Osteoblast (primary cell): ENCODE results near the gene ZER1. TPM values are rescaled to one million over a fixed set of nuclear protein-coding genes. Genes with fewer than 3 reads are reported as not detected.

Source experiments
- DNase-seq: peaks from one replicate; pipeline ENCODE4 v3.0.0; 2011; ENCODE audit warnings: low spot score, mixed read lengths; ENCODE audit not compliant: insufficient read length; ENCODE audit errors: missing footprints
- H2AFZ ChIP-seq: 2 replicates; pipeline ENCODE4 v1.6.0; 2011; ENCODE audit warnings: mild to moderate bottlenecking, low read length
- H3K27ac ChIP-seq: 2 replicates; pipeline ENCODE4 v1.5.1; 2011; ENCODE audit warnings: mild to moderate bottlenecking, low read depth, low read length, moderate library complexity
- H3K27me3 ChIP-seq: 2 replicates; pipeline ENCODE4 v1.6.0; 2012; ENCODE audit warnings: mild to moderate bottlenecking, control low read depth, inconsistent platforms, low read length, moderate library complexity; ENCODE audit not compliant: insufficient read depth
- H3K36me3 ChIP-seq: 2 replicates; pipeline ENCODE4 v1.5.1; 2011; ENCODE audit warnings: mild to moderate bottlenecking, low read length, control low read depth, moderate library complexity; ENCODE audit not compliant: insufficient read depth
- H3K4me1 ChIP-seq: 2 replicates; pipeline ENCODE4 v1.5.1; 2011; ENCODE audit warnings: mild to moderate bottlenecking, low read length, control low read depth, moderate library complexity; ENCODE audit not compliant: insufficient read depth
- H3K4me2 ChIP-seq: 2 replicates; pipeline ENCODE4 v1.6.0; 2011; ENCODE audit warnings: mild to moderate bottlenecking, low read length; ENCODE audit not compliant: insufficient read depth
- H3K4me3 ChIP-seq: fragments of 200-600 bp; sonication (generic); 3 replicates; pipeline ENCODE4 v1.5.1; 2012; ENCODE audit warnings: mild to moderate bottlenecking, low read length, inconsistent platforms; ENCODE audit not compliant: insufficient read depth
- H3K79me2 ChIP-seq: 2 replicates; pipeline ENCODE4 v1.6.0; 2012; ENCODE audit warnings: mild to moderate bottlenecking, low read length, control low read depth, inconsistent platforms; ENCODE audit not compliant: insufficient read depth
- H3K9me3 ChIP-seq: 2 replicates; pipeline ENCODE4 v1.5.1; 2011; ENCODE audit warnings: low read depth, low read length, control low read depth
- H4K20me1 ChIP-seq: 2 replicates; pipeline ENCODE4 v1.6.0; 2012; ENCODE audit warnings: mild to moderate bottlenecking, low read length, control low read depth; ENCODE audit not compliant: insufficient read depth
- total RNA-seq: library from RNA; depleted of rRNA; stranded (reverse); fragments of >200 nt; gene quantifications from 2 replicates; pipeline ENCODE4 v1.2.3, GENCODE V29; 2012
- TF ChIP-seq, protein P1 (sequence below): IDR thresholded peaks from 2 replicates; pipeline ENCODE4 v1.5.1; 2011; ENCODE audit warnings: mild to moderate bottlenecking, low read depth, low read length, moderate library complexity; ENCODE audit errors: extremely low read depth

Gene ZER1
- total RNA-seq, 1 donor, result 26.4 TPM

DNA sequence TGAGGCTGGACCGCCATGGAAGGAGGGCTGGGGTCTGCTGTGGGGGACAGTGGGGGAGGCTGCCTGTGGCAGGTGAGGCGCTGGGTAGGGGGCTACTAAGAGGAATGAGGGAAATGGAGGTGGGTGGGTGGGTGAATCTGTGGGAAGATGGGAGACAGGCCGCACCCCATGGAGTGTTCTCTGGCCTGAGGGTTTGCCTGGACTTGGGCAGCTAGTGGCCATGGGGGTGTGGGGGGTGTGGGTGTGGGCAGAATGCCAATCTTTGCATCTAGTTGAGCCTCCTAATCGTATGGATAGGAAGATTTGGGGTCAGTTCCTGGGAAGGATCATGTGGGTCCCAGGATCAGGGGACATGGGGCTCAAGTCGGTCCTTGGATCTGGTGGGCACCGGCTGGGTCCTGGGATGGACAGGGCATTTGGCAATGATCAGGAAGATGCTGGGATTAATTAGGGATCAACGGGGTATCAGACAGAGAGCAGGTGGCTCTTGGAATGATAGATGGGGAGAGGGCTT lies 48.3 kb downstream of the ZER1 start:
- peak; percentile 91 for DNase-seq
- Histone ChIP-seq H3K9me3 (no peaks in the 10 kb centered on the region), H3K27ac (no peak overlapping the region), H3K36me3 (no peaks in the 10 kb centered on the region), H3K79me2 (no peaks in the 10 kb centered on the region), H2AFZ (peak overlapping the region; percentile 53), H3K4me2 (peak overlapping the region; percentile 94), H3K4me3 (peak overlapping the region; percentile 78), H3K4me1 (peaks cover 8% of the 10 kb centered on the region), H4K20me1 (no peaks in the 10 kb centered on the region), H3K27me3 (no peaks in the 10 kb centered on the region)
- TF ChIP-seq, protein P1, sequence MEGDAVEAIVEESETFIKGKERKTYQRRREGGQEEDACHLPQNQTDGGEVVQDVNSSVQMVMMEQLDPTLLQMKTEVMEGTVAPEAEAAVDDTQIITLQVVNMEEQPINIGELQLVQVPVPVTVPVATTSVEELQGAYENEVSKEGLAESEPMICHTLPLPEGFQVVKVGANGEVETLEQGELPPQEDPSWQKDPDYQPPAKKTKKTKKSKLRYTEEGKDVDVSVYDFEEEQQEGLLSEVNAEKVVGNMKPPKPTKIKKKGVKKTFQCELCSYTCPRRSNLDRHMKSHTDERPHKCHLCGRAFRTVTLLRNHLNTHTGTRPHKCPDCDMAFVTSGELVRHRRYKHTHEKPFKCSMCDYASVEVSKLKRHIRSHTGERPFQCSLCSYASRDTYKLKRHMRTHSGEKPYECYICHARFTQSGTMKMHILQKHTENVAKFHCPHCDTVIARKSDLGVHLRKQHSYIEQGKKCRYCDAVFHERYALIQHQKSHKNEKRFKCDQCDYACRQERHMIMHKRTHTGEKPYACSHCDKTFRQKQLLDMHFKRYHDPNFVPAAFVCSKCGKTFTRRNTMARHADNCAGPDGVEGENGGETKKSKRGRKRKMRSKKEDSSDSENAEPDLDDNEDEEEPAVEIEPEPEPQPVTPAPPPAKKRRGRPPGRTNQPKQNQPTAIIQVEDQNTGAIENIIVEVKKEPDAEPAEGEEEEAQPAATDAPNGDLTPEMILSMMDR, result no peak

DNA sequence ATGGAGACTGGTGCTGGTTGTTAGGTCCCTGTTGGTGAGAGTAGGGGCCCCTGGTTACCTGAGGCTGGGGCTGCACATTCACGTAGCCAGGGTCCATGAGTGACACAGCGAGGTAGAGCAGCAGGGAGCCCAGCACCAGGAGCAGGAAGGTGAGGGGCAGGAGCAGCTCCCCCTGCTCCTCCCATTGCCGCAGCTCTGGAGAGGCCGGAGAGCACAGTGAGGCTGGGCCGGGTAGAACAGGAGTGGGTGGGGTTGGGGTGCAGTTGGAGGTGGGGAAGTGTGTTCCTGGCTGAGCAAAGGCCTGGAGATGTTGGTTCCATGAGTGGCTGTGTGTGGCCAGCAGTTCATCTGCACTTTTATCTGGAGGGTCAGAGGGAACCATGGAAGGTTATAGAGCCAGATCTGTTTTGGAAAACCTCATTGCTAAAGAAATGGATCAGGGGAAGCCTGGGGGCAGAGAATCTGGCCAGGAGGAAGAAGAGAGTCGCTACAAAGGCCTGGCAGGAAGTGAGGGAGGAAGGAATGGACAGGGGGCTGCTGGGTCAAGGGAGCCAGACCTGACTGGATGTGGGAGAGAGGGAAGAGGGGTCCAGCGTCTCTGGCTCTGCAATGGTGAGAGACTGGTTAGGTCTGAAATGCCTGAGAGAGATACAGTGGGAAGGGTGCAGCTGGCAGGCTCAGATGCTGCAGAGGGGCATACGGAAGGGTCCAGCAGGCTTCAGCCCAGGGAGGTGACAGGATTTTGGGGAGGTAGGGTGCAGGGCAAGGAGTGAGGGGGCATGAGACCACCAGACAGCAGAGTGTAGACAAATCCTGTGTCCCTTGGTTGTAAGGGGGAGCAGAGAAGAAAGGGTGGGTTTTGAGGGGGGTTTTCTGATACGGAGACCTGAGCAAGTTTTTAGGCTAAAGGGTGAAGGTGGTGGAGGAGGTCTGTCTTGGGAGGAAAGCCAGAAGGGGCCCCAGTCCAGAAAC lies 49.1 kb downstream of the ZER1 start:
- no peaks in the 10 kb centered on the region for H3K27me3 ChIP-seq
- DNase-seq, result peak; percentile 61
- TF ChIP-seq, protein P1, result no peak
- no peak overlapping the region for H3K27ac ChIP-seq
- H3K79me2 ChIP-seq, result no peaks in the 10 kb centered on the region
- no peaks in the 10 kb centered on the region for H3K9me3 ChIP-seq
- no peak overlapping the region for H3K4me2 ChIP-seq
- H3K4me1 ChIP-seq, result peaks cover 8% of the 10 kb centered on the region
- H3K4me3 ChIP-seq, result no peak overlapping the region
- no peaks in the 10 kb centered on the region for H3K36me3 ChIP-seq
- H4K20me1 ChIP-seq, result no peaks in the 10 kb centered on the region
- H2AFZ ChIP-seq, result no peak overlapping the region

DNA sequence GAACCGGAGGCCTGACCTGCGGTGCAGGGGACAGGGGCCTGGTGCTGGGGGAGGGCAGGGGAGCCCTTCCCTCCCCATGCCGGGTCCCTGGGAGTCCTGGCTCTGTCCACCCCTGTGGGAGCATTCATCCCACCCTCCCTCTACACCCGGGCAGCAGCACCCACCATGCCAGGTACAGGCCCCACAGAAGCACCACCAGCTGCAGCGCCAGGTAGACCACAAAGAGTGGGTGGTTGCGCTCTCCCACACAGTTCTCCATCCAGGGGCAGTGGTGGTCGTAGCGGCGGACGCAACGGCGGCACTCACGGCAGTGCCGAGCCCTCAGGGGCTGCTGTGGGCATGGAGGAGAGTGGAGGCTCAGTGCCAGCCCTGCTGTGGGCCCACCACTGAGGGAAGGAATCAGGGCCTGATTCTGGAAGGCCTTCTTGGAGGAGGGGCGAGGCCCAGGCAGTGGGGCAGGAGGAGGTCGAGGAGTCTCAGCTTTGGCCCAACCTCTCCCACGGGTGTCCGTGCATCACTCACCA lies 50.2 kb downstream of the ZER1 start:
- Histone ChIP-seq H3K27ac (no peak overlapping the region), H3K4me3 (no peak overlapping the region), H3K27me3 (no peaks in the 10 kb centered on the region), H3K79me2 (no peaks in the 10 kb centered on the region), H3K4me2 (no peak overlapping the region), H3K4me1 (peaks cover 8% of the 10 kb centered on the region), H2AFZ (no peak overlapping the region), H4K20me1 (no peaks in the 10 kb centered on the region), H3K9me3 (no peaks in the 10 kb centered on the region), H3K36me3 (no peaks in the 10 kb centered on the region)
- peak; percentile 70 for DNase-seq
- TF ChIP-seq, protein P1, result no peak
